ENCODE results near the gene MINK1. TPM values are rescaled to one million over a fixed set of nuclear protein-coding genes. Genes with fewer than 3 reads are reported as not detected.
A peak's percentile ranks its signal among the peaks of the same experiment; 100 is the strongest.
"Not testable (repeated sequence)": the region's sequence is repeated elsewhere in the genome, so short reads cannot be mapped to it uniquely, and the experiment has no call there.

Gene MINK1
- total RNA-seq, 1 donor from 2014 or later: 63.2 TPM

DNA sequence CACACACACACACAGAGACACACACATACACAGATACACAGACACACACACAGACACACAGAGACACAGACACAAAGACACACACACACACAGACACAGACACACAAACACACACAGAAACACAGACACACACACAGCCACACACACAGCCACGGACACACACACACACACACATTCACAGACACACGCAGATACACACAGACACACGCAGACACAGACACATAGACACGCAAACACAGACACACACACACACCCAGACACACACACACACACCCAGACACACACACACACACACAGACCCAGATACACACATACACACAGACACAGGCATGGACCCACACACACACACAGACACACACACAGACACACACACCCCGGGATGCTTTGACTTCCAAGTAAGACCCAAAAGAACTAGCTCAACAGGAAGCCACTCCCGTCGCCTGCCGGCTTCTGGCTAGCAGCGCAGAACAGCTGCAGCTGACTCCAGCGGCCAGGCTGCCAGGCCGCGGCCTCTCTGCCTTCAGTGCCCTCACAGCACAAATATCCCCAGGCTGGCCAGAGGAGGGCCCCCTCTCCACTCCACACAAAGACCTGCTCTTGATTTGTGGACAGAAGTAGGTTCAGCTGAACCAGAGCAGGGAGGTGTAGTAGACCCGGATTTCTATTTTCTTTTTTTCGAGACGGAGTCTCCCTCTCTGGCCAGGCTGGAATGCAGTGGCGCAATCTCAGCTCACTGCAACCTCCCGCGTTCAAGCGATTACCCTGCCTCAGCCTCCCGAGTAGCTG is 75.8 kb downstream of the MINK1 start:
- Histone ChIP-seq H3K27ac (ENCODE audit: low read depth, low read length) (no peak overlapping the region), H3K79me2 (ENCODE audit: insufficient read depth, low read length) (no peaks in the 10 kb centered on the region), H3K27me3 (ENCODE audit: insufficient read depth, low read length) (no peaks in the 10 kb centered on the region), H3K4me2 (ENCODE audit: low read length) (peak overlapping the region; percentile 59), H3K9me3 (ENCODE audit: insufficient read depth, low read depth, low read length) (no peaks in the 10 kb centered on the region), H3K4me1 (ENCODE audit: insufficient read depth, low read length) (peaks cover 4% of the 10 kb centered on the region), H3K9ac (ENCODE audit: low read length) (peak overlapping the region; percentile 57), H4K20me1 (ENCODE audit: insufficient read depth, low read length) (no peaks in the 10 kb centered on the region), H3K36me3 (ENCODE audit: insufficient read depth, low read length) (no peaks in the 10 kb centered on the region), H3K4me3 (ENCODE audit: insufficient read depth, low read depth, low read length) (no peak overlapping the region), H2AFZ (ENCODE audit: low read depth, low read length) (peak overlapping the region; percentile 89)
- H3K27ac Mint-ChIP-seq (ENCODE audit: unreplicated experiment): no peak overlapping the region
- TF ChIP-seq, protein P1, sequence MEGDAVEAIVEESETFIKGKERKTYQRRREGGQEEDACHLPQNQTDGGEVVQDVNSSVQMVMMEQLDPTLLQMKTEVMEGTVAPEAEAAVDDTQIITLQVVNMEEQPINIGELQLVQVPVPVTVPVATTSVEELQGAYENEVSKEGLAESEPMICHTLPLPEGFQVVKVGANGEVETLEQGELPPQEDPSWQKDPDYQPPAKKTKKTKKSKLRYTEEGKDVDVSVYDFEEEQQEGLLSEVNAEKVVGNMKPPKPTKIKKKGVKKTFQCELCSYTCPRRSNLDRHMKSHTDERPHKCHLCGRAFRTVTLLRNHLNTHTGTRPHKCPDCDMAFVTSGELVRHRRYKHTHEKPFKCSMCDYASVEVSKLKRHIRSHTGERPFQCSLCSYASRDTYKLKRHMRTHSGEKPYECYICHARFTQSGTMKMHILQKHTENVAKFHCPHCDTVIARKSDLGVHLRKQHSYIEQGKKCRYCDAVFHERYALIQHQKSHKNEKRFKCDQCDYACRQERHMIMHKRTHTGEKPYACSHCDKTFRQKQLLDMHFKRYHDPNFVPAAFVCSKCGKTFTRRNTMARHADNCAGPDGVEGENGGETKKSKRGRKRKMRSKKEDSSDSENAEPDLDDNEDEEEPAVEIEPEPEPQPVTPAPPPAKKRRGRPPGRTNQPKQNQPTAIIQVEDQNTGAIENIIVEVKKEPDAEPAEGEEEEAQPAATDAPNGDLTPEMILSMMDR (IDR thresholded peaks at IDR 0.05; ENCODE audit: insufficient read depth, low read depth, low read length): peak; percentile 58
- TF ChIP-seq EZH2 (IDR thresholded peaks at IDR 0.05; ENCODE audit: insufficient read depth, low read length): no peak
- H3K27me3 Mint-ChIP-seq (ENCODE audit: low read depth, unreplicated experiment): no peaks in the 10 kb centered on the region
- H3K4me1 Mint-ChIP-seq (ENCODE audit: low read depth, unreplicated experiment): peaks cover 2% of the 10 kb centered on the region
- no peaks in the 10 kb centered on the region for H3K9me3 Mint-ChIP-seq (ENCODE audit: unreplicated experiment)
- peak; percentile 74 for DNase-seq (ENCODE audit: low read depth)
- no peak overlapping the region for H3K4me3 Mint-ChIP-seq (ENCODE audit: unreplicated experiment)
- FAIRE-seq: no peak
- H3K36me3 Mint-ChIP-seq (ENCODE audit: low read depth, unreplicated experiment): no peaks in the 10 kb centered on the region

DNA sequence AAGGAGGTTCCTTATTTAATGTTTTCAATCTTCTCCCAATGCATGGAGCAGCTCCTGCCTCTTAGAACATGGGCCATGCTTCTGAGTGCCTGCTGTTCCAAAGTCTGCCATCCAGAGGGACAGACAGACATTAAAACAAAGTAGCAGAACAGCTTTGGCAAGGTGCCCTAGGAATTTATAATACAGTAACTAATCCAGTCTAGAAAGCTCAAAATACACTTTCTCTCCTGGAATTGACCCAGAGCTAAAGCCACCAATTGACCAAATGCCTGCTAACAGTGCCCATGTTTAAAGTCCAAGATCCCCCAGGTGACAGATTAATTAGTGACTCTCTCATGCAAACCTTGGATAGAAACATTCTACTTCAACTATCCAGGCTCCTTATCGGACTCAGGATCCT is 80.9 kb downstream of the MINK1 start:
- H3K27ac Mint-ChIP-seq (ENCODE audit: unreplicated experiment): no peak overlapping the region
- Histone ChIP-seq H3K79me2 (ENCODE audit: insufficient read depth, low read length) (no peaks in the 10 kb centered on the region), H3K36me3 (ENCODE audit: insufficient read depth, low read length) (no peaks in the 10 kb centered on the region)

DNA sequence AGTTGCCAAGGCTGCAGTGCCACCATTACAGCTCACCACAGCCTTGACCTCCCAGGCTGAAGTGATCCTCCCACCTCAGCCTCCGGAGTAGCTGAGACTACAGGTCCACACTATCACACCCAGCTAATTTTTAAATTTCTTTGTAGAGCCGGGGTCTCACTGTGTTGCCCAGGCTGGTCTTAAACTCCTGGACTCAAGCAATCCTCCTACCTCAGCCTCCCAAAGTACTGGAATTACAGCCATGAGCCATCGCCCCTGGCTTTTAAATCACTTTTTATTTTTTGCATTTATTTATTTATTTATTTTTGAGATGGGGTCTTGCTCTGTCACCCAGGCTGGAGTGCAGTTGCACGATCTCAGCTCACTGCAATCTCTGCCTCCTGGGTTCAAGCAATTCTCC is 81.4 kb downstream of the MINK1 start:
- H3K4me1 ChIP-seq (ENCODE audit: insufficient read depth, low read length); H3K27me3 ChIP-seq (ENCODE audit: insufficient read depth, low read length); H3K4me1 Mint-ChIP-seq (ENCODE audit: low read depth, unreplicated experiment); H3K9me3 Mint-ChIP-seq (ENCODE audit: unreplicated experiment); H4K20me1 ChIP-seq (ENCODE audit: insufficient read depth, low read length); H3K79me2 ChIP-seq (ENCODE audit: insufficient read depth, low read length); H3K27ac ChIP-seq (ENCODE audit: low read depth, low read length); H3K4me3 Mint-ChIP-seq (ENCODE audit: unreplicated experiment); H3K9me3 ChIP-seq (ENCODE audit: insufficient read depth, low read depth, low read length); H3K27ac Mint-ChIP-seq (ENCODE audit: unreplicated experiment); H3K4me3 ChIP-seq (ENCODE audit: insufficient read depth, low read depth, low read length); H3K36me3 Mint-ChIP-seq (ENCODE audit: low read depth, unreplicated experiment); H3K9ac ChIP-seq (ENCODE audit: low read length); H3K36me3 ChIP-seq (ENCODE audit: insufficient read depth, low read length); H2AFZ ChIP-seq (ENCODE audit: low read depth, low read length); FAIRE-seq; H3K27me3 Mint-ChIP-seq (ENCODE audit: low read depth, unreplicated experiment); DNase-seq (ENCODE audit: low read depth); H3K4me2 ChIP-seq (ENCODE audit: low read length): not testable (repeated sequence)

More for the DNA sequence above, 80.9 kb downstream of the MINK1 start:
- Histone ChIP-seq H3K9me3 (ENCODE audit: insufficient read depth, low read depth, low read length) (no peaks in the 10 kb centered on the region), H3K4me1 (ENCODE audit: insufficient read depth, low read length) (peaks cover under 1% of the 10 kb centered on the region), H3K4me2 (ENCODE audit: low read length) (no peak overlapping the region), H3K27me3 (ENCODE audit: insufficient read depth, low read length) (no peaks in the 10 kb centered on the region), H3K4me3 (ENCODE audit: insufficient read depth, low read depth, low read length) (no peak overlapping the region), H3K9ac (ENCODE audit: low read length) (no peak overlapping the region), H2AFZ (ENCODE audit: low read depth, low read length) (no peak overlapping the region), H4K20me1 (ENCODE audit: insufficient read depth, low read length) (no peaks in the 10 kb centered on the region), H3K27ac (ENCODE audit: low read depth, low read length) (no peak overlapping the region)
- DNase-seq (ENCODE audit: low read depth) (no peak), FAIRE-seq (no peak)
- no peaks in the 10 kb centered on the region for H3K27me3 Mint-ChIP-seq (ENCODE audit: low read depth, unreplicated experiment)
- no peak for TF ChIP-seq EZH2 (IDR thresholded peaks at IDR 0.05; ENCODE audit: insufficient read depth, low read length)
- TF ChIP-seq, protein P1 (IDR thresholded peaks at IDR 0.05; ENCODE audit: insufficient read depth, low read depth, low read length): no peak
- H3K36me3 Mint-ChIP-seq (ENCODE audit: low read depth, unreplicated experiment): no peaks in the 10 kb centered on the region
- H3K9me3 Mint-ChIP-seq (ENCODE audit: unreplicated experiment): no peaks in the 10 kb centered on the region
- H3K4me3 Mint-ChIP-seq (ENCODE audit: unreplicated experiment): no peak overlapping the region
- no peaks in the 10 kb centered on the region for H3K4me1 Mint-ChIP-seq (ENCODE audit: low read depth, unreplicated experiment)
